ENCODE data around the gene ARHGAP44.

Gene ARHGAP44

GRCh38 chr17:12815642-12816141 lies 26.4 kb downstream of the ARHGAP44 start:
- H3K4me1 ChIP-seq (ENCODE audit: insufficient read depth, insufficient read length) = no peaks in the 10 kb centered on the region
- no peaks in the 10 kb centered on the region for H3K27me3 ChIP-seq (ENCODE audit: insufficient read depth, insufficient read length)
- no peak overlapping the region for H3K9ac ChIP-seq (ENCODE audit: insufficient read length, low read depth)
- no peak overlapping the region for H3K4me3 ChIP-seq (ENCODE audit: insufficient read length, low read depth)
- TF ChIP-seq SUZ12 (IDR thresholded peaks at IDR 0.05; ENCODE audit: extremely low read depth, insufficient read depth, insufficient read length) = no peak
- no peak for TF ChIP-seq ZNF274 (IDR thresholded peaks at IDR 0.05; ENCODE audit: low read depth, low read length)
- TF ChIP-seq YY1 (IDR thresholded peaks at IDR 0.05; ENCODE audit: insufficient read depth, insufficient read length) = no peak
- DNase-seq (ENCODE audit: low read depth, low spot score) = no peak
- no peaks in the 10 kb centered on the region; the same call in 1 of the 2 replicates for H3K9me3 ChIP-seq (ENCODE audit: insufficient read depth, low read length)
- no peaks in the 10 kb centered on the region for H3K36me3 ChIP-seq (ENCODE audit: insufficient read depth, insufficient read length, low read length)

- no peak for TF ChIP-seq ZNF274 (IDR thresholded peaks at IDR 0.05; ENCODE audit: low read depth, low read length)
- no peak for TF ChIP-seq SUZ12 (IDR thresholded peaks at IDR 0.05; ENCODE audit: extremely low read depth, insufficient read depth, insufficient read length)
Observed at GRCh38 chr17:12821376-12821940, 32.2 kb downstream of the ARHGAP44 start.

GRCh38 chr17:12826431-12826830 lies 37.1 kb downstream of the ARHGAP44 start:
- no peak overlapping the region for H3K9ac ChIP-seq (ENCODE audit: insufficient read length, low read depth)
- H3K9me3 ChIP-seq (ENCODE audit: insufficient read depth, low read length) = peaks cover 9% of the 10 kb centered on the region
- H3K4me3 ChIP-seq (ENCODE audit: insufficient read length, low read depth) = no peak overlapping the region
- TF ChIP-seq SUZ12 (IDR thresholded peaks at IDR 0.05; ENCODE audit: extremely low read depth, insufficient read depth, insufficient read length) = no peak
- no peak for TF ChIP-seq YY1 (IDR thresholded peaks at IDR 0.05; ENCODE audit: insufficient read depth, insufficient read length)
- no peak for TF ChIP-seq ZNF274 (IDR thresholded peaks at IDR 0.05; ENCODE audit: low read depth, low read length)
- H3K27me3 ChIP-seq (ENCODE audit: insufficient read depth, insufficient read length) = no peaks in the 10 kb centered on the region
- no peak for DNase-seq (ENCODE audit: low read depth, low spot score)
- H3K4me1 ChIP-seq (ENCODE audit: insufficient read depth, insufficient read length) = no peaks in the 10 kb centered on the region
- no peaks in the 10 kb centered on the region for H3K36me3 ChIP-seq (ENCODE audit: insufficient read depth, insufficient read length, low read length)

More at GRCh38 chr17:12821376-12821940, 32.2 kb downstream of the ARHGAP44 start:
- Histone ChIP-seq H3K9ac (ENCODE audit: insufficient read length, low read depth) (no peak overlapping the region), H3K27me3 (ENCODE audit: insufficient read depth, insufficient read length) (no peaks in the 10 kb centered on the region), H3K4me3 (ENCODE audit: insufficient read length, low read depth) (no peak overlapping the region), H3K9me3 (ENCODE audit: insufficient read depth, low read length) (no peaks in the 10 kb centered on the region; the same call in 1 of the 2 replicates), H3K36me3 (ENCODE audit: insufficient read depth, insufficient read length, low read length) (no peaks in the 10 kb centered on the region), H3K4me1 (ENCODE audit: insufficient read depth, insufficient read length) (no peaks in the 10 kb centered on the region)
- no peak for DNase-seq (ENCODE audit: low read depth, low spot score)

- Histone ChIP-seq H3K36me3 (ENCODE audit: insufficient read depth, insufficient read length, low read length) (no peaks in the 10 kb centered on the region), H3K27me3 (ENCODE audit: insufficient read depth, insufficient read length) (no peaks in the 10 kb centered on the region), H3K9ac (ENCODE audit: insufficient read length, low read depth) (no peak overlapping the region), H3K4me1 (ENCODE audit: insufficient read depth, insufficient read length) (no peaks in the 10 kb centered on the region), H3K9me3 (ENCODE audit: insufficient read depth, low read length) (peaks cover 25% of the 10 kb centered on the region), H3K4me3 (ENCODE audit: insufficient read length, low read depth) (no peak overlapping the region)
- TF ChIP-seq SUZ12 (IDR thresholded peaks at IDR 0.05; ENCODE audit: extremely low read depth, insufficient read depth, insufficient read length) (no peak), YY1 (IDR thresholded peaks at IDR 0.05; ENCODE audit: insufficient read depth, insufficient read length) (no peak), ZNF274 (IDR thresholded peaks at IDR 0.05; ENCODE audit: low read depth, low read length) (no peak)
- DNase-seq (ENCODE audit: low read depth, low spot score) = no peak
Observed at GRCh38 chr17:12830777-12831247, 41.5 kb downstream of the ARHGAP44 start.

- no peak overlapping the region for H3K4me3 ChIP-seq (ENCODE audit: insufficient read length, low read depth)
- no peak for DNase-seq (ENCODE audit: low read depth, low spot score)
Observed at GRCh38 chr17:12831839-12832238, 42.5 kb downstream of the ARHGAP44 start.

GRCh38 chr17:12839042-12839441 lies 49.7 kb downstream of the ARHGAP44 start:
- no peak for TF ChIP-seq SUZ12 (IDR thresholded peaks at IDR 0.05; ENCODE audit: extremely low read depth, insufficient read depth, insufficient read length)
- TF ChIP-seq ZNF274 (IDR thresholded peaks at IDR 0.05; ENCODE audit: low read depth, low read length) = no peak
- TF ChIP-seq YY1 (IDR thresholded peaks at IDR 0.05; ENCODE audit: insufficient read depth, insufficient read length) = no peak
- no peaks in the 10 kb centered on the region for H3K4me1 ChIP-seq (ENCODE audit: insufficient read depth, insufficient read length)
- no peaks in the 10 kb centered on the region for H3K36me3 ChIP-seq (ENCODE audit: insufficient read depth, insufficient read length, low read length)
- H3K27me3 ChIP-seq (ENCODE audit: insufficient read depth, insufficient read length) = no peaks in the 10 kb centered on the region
- no peak overlapping the region for H3K9ac ChIP-seq (ENCODE audit: insufficient read length, low read depth)
- DNase-seq (ENCODE audit: low read depth, low spot score) = no peak
- 0 out of 2 replicates have a peak, but pooled peaks cover 4% of the 10 kb centered on the region for H3K9me3 ChIP-seq (ENCODE audit: insufficient read depth, low read length)
- no peak overlapping the region for H3K4me3 ChIP-seq (ENCODE audit: insufficient read length, low read depth)

More at GRCh38 chr17:12831839-12832238, 42.5 kb downstream of the ARHGAP44 start:
- no peak overlapping the region for H3K9ac ChIP-seq (ENCODE audit: insufficient read length, low read depth)
- H3K36me3 ChIP-seq (ENCODE audit: insufficient read depth, insufficient read length, low read length) = no peaks in the 10 kb centered on the region
- no peaks in the 10 kb centered on the region for H3K27me3 ChIP-seq (ENCODE audit: insufficient read depth, insufficient read length)
- peaks cover 25% of the 10 kb centered on the region for H3K9me3 ChIP-seq (ENCODE audit: insufficient read depth, low read length)
- TF ChIP-seq SUZ12 (IDR thresholded peaks at IDR 0.05; ENCODE audit: extremely low read depth, insufficient read depth, insufficient read length) (no peak), ZNF274 (IDR thresholded peaks at IDR 0.05; ENCODE audit: low read depth, low read length) (no peak), YY1 (IDR thresholded peaks at IDR 0.05; ENCODE audit: insufficient read depth, insufficient read length) (no peak)
- no peaks in the 10 kb centered on the region for H3K4me1 ChIP-seq (ENCODE audit: insufficient read depth, insufficient read length)

- no peaks in the 10 kb centered on the region for H3K27me3 ChIP-seq (ENCODE audit: insufficient read depth, insufficient read length)
- no peak for DNase-seq (ENCODE audit: low read depth, low spot score)
- 0 out of 2 replicates have a peak, but pooled peaks cover 9% of the 10 kb centered on the region for H3K9me3 ChIP-seq (ENCODE audit: insufficient read depth, low read length)
- H3K4me1 ChIP-seq (ENCODE audit: insufficient read depth, insufficient read length) = no peaks in the 10 kb centered on the region
- H3K4me3 ChIP-seq (ENCODE audit: insufficient read length, low read depth) = no peak overlapping the region
- no peaks in the 10 kb centered on the region for H3K36me3 ChIP-seq (ENCODE audit: insufficient read depth, insufficient read length, low read length)
- TF ChIP-seq YY1 (IDR thresholded peaks at IDR 0.05; ENCODE audit: insufficient read depth, insufficient read length) (no peak), SUZ12 (IDR thresholded peaks at IDR 0.05; ENCODE audit: extremely low read depth, insufficient read depth, insufficient read length) (no peak)
- H3K9ac ChIP-seq (ENCODE audit: insufficient read length, low read depth) = no peak overlapping the region
Observed at GRCh38 chr17:12842936-12843335, 53.6 kb downstream of the ARHGAP44 start.
